Esophagus squamous epithelium (tissue), 5 donors: ENCODE results near the gene CCDC159. TPM values are rescaled to one million over a fixed set of nuclear protein-coding genes. Genes with fewer than 3 reads are reported as not detected.

Experiments
- DNase-seq: peaks from one replicate; lab custom pipeline; 2025; lab: John Stamatoyannopoulos, UW
- H3K27ac ChIP-seq, 4 donors: fragments of 200-600 bp; sonication (generic); one replicate each; pipeline ENCODE4 v1.5.1; 2016 to 2019; ENCODE audit warnings: mild to moderate bottlenecking in 1 of 4
- H3K27me3 ChIP-seq, 4 donors: fragments of 200-600 bp; sonication (generic); 1 replicate in 3 of 4; 2 replicates in 1 of 4; pipeline versions ENCODE4 v1.5.1 to v1.6.0; 2017 to 2021; ENCODE audit warnings: antibody characterized with exemption in 1 of 4
- H3K36me3 ChIP-seq, 3 donors: fragments of 200-600 bp; sonication (generic); one replicate each; pipeline ENCODE4 v1.5.1; 2016 to 2019
- H3K4me1 ChIP-seq, 3 donors: fragments of 200-600 bp; sonication (generic); one replicate each; pipeline ENCODE4 v1.5.1; 2017 to 2019
- H3K4me3 ChIP-seq, 4 donors: fragments of 200-600 bp; sonication (generic); 1 replicate in 3 of 4; 2 replicates in 1 of 4; pipeline ENCODE4 v1.5.1; 2016 to 2019; ENCODE audit warnings: mild to moderate bottlenecking in 2 of 4, moderate library complexity in 1 of 4
- H3K9me3 ChIP-seq, 3 donors: fragments of 200-600 bp; sonication (generic); one replicate each; pipeline ENCODE4 v1.5.1; 2016 to 2019
- POLR2A ChIP-seq, 4 donors: fragments of 450-650 bp; IDR thresholded peaks; one replicate each; pipeline ENCODE4 v1.6.1; 2017; ENCODE audit warnings: antibody characterized with exemption in 4 of 4, mild to moderate bottlenecking in 4 of 4, moderate library complexity in 3 of 4
- WGBS, 2 donors: methylation state at CpG; one replicate each; pipeline ENCODE4 v1.1.5; 2018; 5-methylcytosine and 5-hydroxymethylcytosine counted together
- intact Hi-C: fragments of 100-400 bp; cut with DNase I; formaldehyde crosslinking; loops from one replicate; pipeline ENCODE4 v1.15.0; 2022
- total RNA-seq, 4 donors: library from RNA; depleted of rRNA; stranded (reverse); fragments of >200 nt; gene quantifications; one replicate each; pipeline ENCODE4 v1.1.0, GENCODE V29; 2016
- TF ChIP-seq, protein P1 (sequence below), 6 experiments: fragments of 450-650 bp in 4 of 6; fragments of 200-600 bp in 2 of 6; sonication (generic) in 2 of 6; IDR thresholded peaks; one replicate each; pipeline ENCODE4 v1.5.1; 2016 to 2019; ENCODE audit warnings: antibody characterized with exemption in 6 of 6, mild to moderate bottlenecking in 4 of 6, moderate library complexity in 4 of 6
- donor health status: DM: yes; HTN: yes; CAD: no.

The CCDC159 gene
- total RNA-seq, 4 donors from 2014 or later, result 5.7 to 17.7 (median 8.0) TPM

DNA sequence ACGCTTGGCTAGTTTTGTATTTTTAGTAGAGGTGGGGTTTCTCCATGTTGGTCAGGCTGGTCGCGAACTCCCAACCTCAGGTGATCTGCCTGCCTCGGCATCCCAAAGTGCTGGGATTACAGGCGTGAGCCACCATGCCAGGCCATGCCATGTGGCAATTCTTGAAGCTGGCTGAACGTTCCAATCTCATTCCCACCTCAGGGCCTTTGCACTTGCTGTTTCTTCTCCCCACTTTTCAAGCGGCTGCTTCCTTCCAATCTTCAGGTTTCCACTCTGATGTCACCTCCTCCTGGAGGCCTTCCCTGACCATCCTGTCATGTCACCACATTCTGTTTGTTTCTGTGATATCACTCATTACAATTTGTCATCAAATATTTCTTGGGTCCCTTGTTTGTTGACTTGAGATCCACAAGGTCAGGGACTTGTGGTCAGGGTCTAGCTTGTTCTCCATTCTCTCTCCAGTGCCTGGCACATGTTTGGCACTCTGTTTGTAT, 33.6 kb downstream of the CCDC159 start:
- H3K9me3 ChIP-seq, result no peaks in the 10 kb centered on the region
- peaks cover 0 to 30% (median 2%) of the 10 kb centered on the region in 4 donors for H3K27me3 ChIP-seq
- H3K36me3 ChIP-seq, result no peaks in the 10 kb centered on the region
- TF ChIP-seq, protein P1, sequence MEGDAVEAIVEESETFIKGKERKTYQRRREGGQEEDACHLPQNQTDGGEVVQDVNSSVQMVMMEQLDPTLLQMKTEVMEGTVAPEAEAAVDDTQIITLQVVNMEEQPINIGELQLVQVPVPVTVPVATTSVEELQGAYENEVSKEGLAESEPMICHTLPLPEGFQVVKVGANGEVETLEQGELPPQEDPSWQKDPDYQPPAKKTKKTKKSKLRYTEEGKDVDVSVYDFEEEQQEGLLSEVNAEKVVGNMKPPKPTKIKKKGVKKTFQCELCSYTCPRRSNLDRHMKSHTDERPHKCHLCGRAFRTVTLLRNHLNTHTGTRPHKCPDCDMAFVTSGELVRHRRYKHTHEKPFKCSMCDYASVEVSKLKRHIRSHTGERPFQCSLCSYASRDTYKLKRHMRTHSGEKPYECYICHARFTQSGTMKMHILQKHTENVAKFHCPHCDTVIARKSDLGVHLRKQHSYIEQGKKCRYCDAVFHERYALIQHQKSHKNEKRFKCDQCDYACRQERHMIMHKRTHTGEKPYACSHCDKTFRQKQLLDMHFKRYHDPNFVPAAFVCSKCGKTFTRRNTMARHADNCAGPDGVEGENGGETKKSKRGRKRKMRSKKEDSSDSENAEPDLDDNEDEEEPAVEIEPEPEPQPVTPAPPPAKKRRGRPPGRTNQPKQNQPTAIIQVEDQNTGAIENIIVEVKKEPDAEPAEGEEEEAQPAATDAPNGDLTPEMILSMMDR (IDR thresholded peaks at IDR 0.05), result no peak
- no peak for TF ChIP-seq POLR2A (IDR thresholded peaks at IDR 0.05)
- no peak for DNase-seq
- WGBS, 2 donors, result 91 to 95% methylated on average over 5 to 7 of the region's 7 CpGs
- H3K27ac ChIP-seq, result peak overlapping the region in 1 of 4 donors; percentile 86
- H3K4me1 ChIP-seq, result peaks cover 39 to 85% (median 69%) of the 10 kb centered on the region in 3 donors
- intact Hi-C loops, result loop anchor here (5.0 kb wide), 1 partner anchor 83 kb away; the partner anchor contains the start of gene TSPAN16
- peak overlapping the region in 1 of 4 donors; percentile 84 for H3K4me3 ChIP-seq

DNA sequence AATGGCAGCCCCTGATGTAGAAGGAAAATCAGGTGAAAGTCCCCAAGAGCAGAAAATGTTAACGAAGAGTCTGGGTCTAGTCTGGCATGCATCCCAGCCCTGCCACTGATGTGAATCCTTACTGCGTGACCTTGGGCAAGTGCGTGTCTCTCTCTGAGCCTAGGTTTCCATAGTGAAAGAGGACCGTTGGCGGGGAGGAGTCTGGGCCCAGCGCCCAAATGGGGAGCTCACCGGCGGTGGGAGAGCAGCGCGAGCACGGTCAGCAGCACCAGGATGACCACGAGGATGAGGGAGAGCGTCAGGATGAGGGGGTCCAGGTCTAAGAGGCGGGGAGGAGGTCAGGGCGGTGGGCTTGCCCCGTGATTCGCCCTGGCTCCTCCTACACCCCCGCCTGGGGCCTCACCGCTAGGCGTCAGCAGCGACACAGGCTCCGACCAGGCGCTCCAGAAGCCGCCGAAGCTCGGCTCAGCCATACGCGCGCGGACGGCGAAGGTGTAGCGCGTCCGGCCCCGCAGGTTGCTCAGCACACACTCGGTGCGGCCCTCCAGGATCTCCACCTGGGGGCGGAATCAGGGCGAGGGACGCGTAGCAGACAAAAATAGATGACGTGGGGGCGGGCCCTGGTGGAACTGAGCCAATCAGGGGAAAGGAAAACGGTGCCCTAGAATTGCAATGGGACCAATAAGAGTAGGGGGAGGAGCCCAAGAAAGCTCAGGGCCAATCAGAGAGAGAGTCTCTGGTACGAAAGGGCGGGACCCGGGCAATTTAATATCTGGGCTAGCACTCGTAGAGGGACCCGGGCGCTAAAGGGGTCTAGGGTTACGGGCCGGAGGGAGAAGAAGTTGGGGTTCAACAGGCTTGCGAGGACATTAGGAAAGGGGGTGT, 34.6 kb downstream of the CCDC159 start:
- 1 to 2% methylated on average over 21 to 26 of the region's 54 CpGs for WGBS, 2 donors
- peak overlapping the region; percentile 83 to 93 (median 88) for H3K27ac ChIP-seq
- H3K9me3 ChIP-seq, result no peaks in the 10 kb centered on the region
- peaks cover 0 to 30% (median 2%) of the 10 kb centered on the region in 4 donors for H3K27me3 ChIP-seq
- peak; percentile 75 for DNase-seq
- peak overlapping the region; percentile 41 to 84 (median 62) for H3K4me3 ChIP-seq
- TF ChIP-seq, protein P1 (IDR thresholded peaks at IDR 0.05), result peak; percentile 73 to 85 (median 82)
- peak in 3 of 4 donors; percentile 50 to 84 (median 84) for TF ChIP-seq POLR2A (IDR thresholded peaks at IDR 0.05)
- intact Hi-C loops, result loop anchor here (5.0 kb wide), 1 partner anchor 84 kb away; the partner anchor contains the start of gene TSPAN16
- H3K36me3 ChIP-seq, result no peaks in the 10 kb centered on the region
- peaks cover 32 to 77% (median 63%) of the 10 kb centered on the region in 3 donors for H3K4me1 ChIP-seq

DNA sequence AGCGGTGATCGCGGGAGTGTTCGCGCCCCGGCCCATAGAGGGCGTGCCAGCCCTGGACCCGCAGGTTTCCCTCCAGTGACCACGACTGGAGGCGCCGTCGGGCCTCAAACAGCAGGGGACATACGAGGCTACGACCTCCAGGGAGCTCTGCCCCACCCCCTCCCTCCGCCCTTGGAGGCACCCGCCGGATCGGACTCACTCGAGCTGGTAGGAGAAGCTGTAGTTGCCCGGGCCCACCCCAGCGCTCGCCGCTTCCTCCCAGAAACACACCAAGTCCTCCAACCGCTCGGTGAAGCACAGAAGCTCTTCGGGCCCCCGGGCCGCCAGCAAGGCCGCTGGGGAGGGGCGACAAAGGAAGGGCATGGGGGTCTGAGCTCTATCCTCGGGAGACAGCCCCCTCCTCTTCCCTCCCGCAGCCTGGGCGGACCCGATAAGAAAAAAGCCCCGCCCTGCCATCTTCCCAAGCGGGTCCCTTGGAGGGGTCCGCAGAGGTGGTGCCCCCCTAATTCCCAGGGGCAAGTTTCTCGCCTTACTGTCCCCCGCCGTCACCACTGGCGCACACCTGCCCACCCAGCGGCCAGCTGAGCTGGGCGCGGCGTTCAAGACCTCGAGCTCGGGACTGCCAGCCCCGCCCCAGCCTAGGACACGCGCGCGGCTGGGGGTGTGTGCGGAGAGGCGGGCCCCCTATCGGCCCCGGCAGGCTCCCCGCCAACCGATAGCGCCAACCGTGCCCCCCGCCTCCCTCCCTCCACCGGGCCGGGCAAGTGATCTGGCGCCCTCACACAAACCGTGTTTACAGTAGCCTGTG, 36.8 kb downstream of the CCDC159 start:
- Histone ChIP-seq H3K36me3 (no peaks in the 10 kb centered on the region), H3K27me3 (peaks cover 0 to 30% (median 2%) of the 10 kb centered on the region in 4 donors), H3K4me3 (peak overlapping the region; percentile 8 to 49 (median 34)), H3K27ac (peak overlapping the region in 2 of 4 donors; percentile 4 to 39), H3K4me1 (peaks cover 25 to 55% (median 41%) of the 10 kb centered on the region in 3 donors), H3K9me3 (no peaks in the 10 kb centered on the region)
- WGBS, 2 donors, result 0% methylated on average over 1 to 3 of the region's 65 CpGs
- intact Hi-C loops, result loop anchor here (5.0 kb wide), 1 partner anchor 86 kb away; the partner anchor contains the start of gene TSPAN16
- DNase-seq, result no peak
- TF ChIP-seq, protein P1 (IDR thresholded peaks at IDR 0.05), result peak in 5 of 6 experiments; percentile 47 to 68 (median 58)
- TF ChIP-seq POLR2A (IDR thresholded peaks at IDR 0.05), result no peak

DNA sequence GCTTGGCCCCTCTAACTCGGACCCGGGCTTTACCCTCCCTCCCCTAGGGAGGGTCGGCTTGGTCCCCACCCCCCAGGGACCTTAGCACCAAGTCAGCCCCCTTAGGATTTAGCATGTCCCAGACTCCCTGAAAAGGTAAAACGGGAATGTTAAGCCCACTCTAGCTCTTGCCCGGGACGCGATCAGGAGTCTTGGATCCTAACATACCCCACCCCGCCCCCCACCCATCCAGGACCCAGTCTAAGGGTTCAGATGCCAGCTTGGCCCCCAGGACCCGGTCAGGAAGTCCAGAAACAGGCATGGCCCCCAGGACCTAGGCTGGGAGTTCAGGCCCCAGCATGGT, 37.4 kb downstream of the CCDC159 start:
- 0% methylated on average over 4 of the region's 9 CpGs; no CpG with 5 or more reads in 1 of the 2 donors for WGBS, 2 donors
- peaks cover 20 to 49% (median 36%) of the 10 kb centered on the region in 3 donors for H3K4me1 ChIP-seq
- intact Hi-C loops, result loop anchor here (5.0 kb wide), 1 partner anchor 86 kb away; the partner anchor contains the start of gene TSPAN16
- no peaks in the 10 kb centered on the region for H3K9me3 ChIP-seq
- peak overlapping the region in 3 of 4 donors; percentile 27 to 49 (median 40) for H3K4me3 ChIP-seq
- peaks cover 0 to 30% (median 2%) of the 10 kb centered on the region in 4 donors for H3K27me3 ChIP-seq
- no peaks in the 10 kb centered on the region for H3K36me3 ChIP-seq
- no peak for TF ChIP-seq POLR2A (IDR thresholded peaks at IDR 0.05)
- TF ChIP-seq, protein P1 (IDR thresholded peaks at IDR 0.05), result no peak
- no peak for DNase-seq
- H3K27ac ChIP-seq, result peak overlapping the region in 1 of 4 donors; percentile 39
